Right renal cortex interstitium (tissue), 3 donors: ENCODE data around the gene PRADC1. TPM values are rescaled to one million over a fixed set of nuclear protein-coding genes. Genes with fewer than 3 reads are reported as not detected.
"Not testable (repeated sequence)": the region's sequence is repeated elsewhere in the genome, so short reads cannot be mapped to it uniquely, and the experiment has no call there.

ENCODE experiments used
- DNase-seq, 3 donors: peaks; one replicate each; pipeline ENCODE4 v3.0.0-alpha.2; 2013; ENCODE audit warnings: low read depth in 3 of 3, low spot score in 2 of 3
- polyA plus RNA-seq, 3 donors: library from polyadenylated mRNA; unstranded; fragments of 120-200 nt; gene quantifications; one replicate each; pipeline ENCODE4 v1.2.1, GENCODE V29; 2013; ENCODE audit not compliant: insufficient read length in 3 of 3

The PRADC1 gene
- polyA plus RNA-seq = 10 to 100 TPM; 11.6 to 14.6 (median 14.1) TPM

- DNase-seq = peak; percentile 98 to 99 (median 99)
Observed at GRCh38 chr2:73233154-73233931, at the start of gene PRADC1. Gene PRADC1 (minus strand): TSS chr2:73233239. CDS start chr2:73233160, 79 bp downstream.

- DNase-seq = no peak
Observed at GRCh38 chr2:73281244-73281643, 48.2 kb upstream of the PRADC1 start.

GRCh38 chr2:73279852-73280251 lies 46.8 kb upstream of the PRADC1 start:
- no peak for DNase-seq

DNA sequence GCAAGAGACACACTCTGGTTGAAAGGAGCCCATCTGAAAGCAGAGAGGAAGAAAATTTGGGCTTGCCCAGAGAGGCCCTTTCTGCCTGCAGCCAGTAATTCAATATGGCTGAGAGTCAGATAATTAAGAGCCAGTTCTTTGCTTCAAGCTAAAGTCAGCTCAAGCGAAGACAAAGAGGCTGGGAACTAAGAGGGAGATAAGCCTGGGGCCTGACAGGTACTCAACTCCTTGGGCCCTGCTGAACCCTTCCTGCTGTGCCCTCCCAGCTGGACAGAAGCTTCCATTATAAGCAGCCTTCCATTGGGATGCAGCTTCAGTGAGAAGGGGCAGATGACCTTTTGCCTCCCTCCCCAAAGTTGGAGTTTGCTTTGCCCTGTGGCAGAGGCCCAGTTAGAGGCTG lies 39.2 kb upstream of the PRADC1 start:
- no peak for DNase-seq

DNA sequence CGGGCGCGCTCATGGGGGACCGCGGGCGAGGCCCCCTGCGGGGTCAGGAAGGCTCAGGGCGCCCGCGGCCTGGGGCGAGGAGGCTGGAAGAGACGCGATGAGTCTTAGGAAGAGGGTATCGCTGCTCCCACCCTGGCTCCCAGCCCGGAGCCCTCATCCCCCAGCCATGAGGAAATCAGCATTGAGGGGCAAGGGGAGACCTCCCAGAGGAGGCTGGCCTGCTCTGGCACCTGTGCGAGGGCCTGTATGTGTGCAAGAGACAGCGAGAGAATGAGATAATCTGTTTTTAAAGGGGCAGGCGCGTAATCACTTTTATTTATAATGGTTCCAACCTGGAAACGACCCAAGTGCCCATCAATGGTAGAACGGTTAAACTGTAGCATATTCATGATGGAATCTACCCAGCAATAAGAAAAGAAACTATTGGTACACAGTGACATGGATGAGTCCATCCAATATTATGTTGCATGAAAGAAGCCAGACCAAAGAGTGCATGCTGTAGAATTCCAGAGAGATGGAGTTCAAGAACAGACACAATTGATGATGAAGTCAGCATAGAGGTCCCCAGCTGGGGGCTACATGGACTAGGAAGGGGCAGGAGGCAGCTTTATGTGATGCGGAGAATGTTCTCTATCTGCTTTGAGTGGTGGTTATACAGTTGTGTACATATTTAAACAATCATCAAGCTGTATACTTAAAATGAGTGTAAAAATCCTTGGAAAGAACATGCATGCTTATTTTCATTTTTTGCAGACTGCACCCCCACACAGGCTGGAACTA lies 36.8 kb upstream of the PRADC1 start:
- no peak for DNase-seq

DNA sequence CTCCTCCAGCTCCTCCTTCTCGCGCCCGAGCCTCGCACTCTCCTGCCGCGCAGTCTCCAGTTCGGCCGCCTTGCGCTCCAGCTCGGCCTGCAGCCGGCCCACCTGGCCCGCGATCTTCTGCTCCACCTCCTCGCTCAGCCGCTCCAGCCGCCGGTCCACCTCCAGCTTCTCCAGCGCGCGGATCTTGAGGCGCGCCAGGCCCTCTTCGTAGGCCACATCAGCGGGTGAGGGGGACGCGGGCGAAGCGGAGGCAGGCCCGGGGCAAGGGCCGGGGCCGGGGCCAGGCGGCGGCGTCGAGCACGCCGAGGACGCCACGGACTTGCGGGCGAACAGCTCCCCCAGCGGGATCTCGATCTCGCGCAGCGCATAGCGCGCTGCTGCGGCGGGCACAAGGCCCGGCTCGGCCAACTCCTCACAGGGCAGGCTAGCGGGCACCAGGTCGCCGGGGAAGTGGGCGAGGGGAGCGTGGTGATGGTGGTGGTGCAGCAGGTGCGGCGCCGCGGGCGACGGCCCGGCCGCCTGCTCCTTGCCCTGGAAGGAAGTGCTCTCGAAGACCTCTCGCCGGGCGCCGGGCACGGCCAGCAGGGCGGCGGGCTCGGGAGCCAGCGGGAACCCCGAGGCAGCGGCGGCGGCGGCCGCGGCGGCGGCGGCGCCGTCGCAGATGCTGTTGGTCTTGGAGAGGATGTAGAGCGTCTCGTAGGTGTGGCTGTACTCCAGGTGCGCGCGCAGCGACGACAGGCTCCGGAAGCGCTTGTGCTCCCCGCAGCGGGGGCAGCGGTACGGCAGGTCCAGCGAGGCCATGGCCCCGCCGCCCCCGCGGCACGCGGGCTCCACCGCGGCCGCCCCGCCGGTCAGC lies 36.0 kb upstream of the PRADC1 start:
- no peak for DNase-seq

GRCh38 chr2:73268366-73268829 lies 35.4 kb upstream of the PRADC1 start:
- DNase-seq = no peak

DNA sequence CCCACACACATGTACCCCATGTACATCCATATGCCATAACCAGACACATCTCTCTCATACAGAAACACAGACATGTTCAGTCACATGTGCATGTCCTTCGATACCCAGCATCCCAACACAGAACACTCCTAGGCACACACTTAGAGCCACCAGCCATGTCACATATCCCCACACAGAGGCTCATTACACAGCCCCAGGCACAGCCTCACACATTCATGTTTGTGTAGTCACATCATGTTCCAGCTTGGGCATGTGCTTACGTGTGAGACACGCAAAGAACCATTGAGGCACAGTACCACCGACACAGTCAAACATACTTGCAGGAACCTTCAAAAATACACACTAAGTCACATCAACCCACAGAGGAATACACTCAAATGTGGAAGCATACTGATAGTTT lies 34.0 kb upstream of the PRADC1 start:
- no peak for DNase-seq

DNA sequence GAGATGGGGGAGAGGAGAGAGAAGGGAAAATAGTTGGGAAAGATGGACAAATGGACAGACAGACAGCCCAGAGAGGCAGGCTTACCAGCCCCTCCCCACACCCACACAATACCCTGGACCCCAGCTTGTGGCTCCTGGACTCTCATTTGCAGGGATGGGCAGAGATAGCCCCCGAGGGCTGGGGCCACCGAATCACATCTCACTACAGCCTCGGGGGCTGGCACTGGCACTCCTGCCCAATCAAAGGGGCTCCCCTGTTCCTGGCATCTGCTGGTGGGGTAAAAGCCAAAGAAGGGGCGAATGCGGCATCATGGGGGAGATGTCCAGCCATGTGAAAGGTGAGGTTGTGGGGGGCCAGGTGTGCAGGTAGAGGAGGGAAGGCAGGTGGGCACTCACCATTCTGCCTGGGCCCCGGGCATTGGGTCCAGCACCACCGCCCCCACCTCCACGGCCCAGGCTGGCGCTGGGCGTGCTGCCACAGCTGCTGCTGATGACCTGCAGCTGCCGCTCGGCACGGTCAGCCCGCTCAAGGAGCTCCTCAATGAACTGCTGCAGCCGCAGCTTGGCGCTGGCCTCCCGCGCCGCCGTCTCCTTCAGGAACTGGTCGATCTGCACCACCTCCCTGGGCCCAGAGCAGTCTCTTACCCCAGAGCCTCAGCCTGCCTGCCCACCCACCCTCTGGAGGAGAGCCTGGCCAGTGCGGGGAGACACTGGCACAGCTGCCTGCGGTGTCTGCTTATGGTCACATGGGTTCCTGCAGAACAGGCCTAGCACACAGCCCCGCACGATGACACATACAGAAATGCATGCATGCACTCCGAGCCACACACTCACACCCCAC lies 33.2 kb upstream of the PRADC1 start:
- DNase-seq = no peak

DNA sequence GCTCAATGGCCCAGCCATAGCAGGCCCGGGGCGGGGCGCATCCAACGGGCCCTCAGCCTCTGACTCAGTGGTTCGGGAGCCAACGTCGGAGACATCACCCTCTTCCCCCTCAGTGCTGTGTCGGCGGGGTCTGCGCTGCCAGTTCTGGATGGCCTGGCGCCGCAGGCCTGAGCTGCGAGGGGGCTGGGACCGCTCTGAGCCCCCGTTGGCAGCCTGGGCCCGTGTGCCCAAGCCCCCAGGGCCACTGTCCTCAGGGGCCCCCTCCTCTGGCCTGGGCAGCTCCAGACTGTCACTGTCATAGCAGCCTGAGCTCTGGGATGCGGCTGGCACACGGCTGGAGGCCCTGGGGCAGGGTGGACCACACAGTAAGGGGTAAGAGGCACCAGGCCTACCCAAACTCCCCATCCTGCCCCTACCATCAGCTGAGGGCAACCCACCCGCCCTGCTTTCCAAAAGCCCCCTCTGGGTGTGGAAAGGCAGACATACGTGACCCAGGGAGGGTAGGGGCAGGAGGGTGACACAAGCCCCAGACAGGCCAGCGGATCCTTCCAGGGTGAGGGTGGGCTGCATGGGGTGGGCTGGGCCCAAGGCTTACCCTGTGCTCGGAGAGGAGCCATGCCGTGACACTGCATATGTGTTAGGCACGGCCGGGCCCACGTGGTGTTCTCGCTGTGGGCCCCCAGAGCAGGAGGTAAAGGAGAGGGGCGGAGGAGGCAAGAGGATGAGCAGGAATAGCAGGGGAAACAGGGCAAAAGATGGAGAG lies 32.4 kb upstream of the PRADC1 start:
- no peak for DNase-seq

DNA sequence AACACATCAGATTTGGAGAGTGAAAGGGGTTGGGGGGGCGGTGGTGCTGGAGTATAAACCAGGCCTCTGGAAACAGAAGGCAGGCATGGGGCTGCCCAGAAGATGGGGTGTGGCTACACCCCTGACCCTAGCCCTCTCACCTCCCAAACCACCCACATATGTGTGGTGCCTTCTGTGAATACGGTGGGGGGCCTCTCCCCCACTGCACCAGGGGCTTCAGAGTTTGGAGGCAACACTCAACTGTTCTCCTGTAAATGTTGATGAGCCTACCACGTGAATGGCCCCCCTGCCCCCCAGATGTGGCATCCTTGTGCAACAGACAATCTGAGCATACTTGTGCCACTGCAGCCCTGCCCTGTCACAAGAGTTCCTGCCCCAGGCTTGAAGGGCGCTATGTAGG lies 31.7 kb upstream of the PRADC1 start:
- DNase-seq = no peak

DNA sequence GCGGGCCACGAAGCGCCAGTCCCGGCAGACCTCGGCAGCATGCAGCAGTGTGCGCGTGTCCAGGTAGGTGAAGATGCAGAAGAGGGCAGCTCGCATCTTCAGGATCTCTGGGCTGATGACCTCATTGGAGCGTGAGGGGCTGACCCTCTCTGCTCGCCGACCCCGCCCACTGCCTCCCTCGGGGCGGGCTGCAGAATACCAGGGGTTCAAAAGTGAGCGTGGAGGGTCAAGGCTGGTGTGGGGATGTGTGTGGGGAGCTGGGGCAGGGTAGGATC lies 31.2 kb upstream of the PRADC1 start:
- DNase-seq = no peak

GRCh38 chr2:73263540-73264331 lies 30.7 kb upstream of the PRADC1 start:
- no peak for DNase-seq

DNA sequence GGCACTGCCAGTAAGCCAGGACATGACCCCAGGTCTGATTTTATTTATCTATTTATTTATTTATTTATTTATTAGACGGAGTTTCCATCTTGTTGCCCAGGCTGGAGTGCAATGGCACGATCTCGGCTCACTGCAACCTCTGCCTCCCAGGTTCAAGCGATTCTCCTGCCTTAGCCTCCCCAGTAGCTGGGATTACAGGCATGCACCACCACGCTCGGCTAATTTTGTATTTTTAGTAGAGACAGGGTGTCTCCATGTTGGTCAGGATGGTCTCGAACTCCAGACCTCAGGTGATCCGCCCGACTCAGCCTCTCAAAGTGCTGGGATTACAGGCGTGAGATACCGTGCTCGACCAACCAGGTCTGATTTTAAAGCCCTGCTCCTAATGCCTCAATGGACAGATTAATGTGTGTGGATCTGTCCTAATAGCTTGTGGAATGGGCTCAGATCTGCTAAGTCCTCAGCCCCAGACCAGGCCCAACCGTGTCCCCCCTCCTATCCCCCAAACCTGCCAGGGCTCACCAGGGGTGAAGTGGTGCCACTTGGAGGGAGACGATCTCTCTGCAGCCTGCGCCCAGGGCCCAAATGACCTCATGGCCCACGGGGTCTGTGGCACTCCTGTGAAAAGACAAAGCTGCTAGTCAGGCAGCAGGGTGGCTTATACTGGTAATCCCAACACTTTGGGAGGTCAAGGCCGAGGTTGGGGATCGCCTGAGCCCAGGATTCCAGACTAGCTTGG lies 29.8 kb upstream of the PRADC1 start:
- DNase-seq = not testable (repeated sequence)

DNA sequence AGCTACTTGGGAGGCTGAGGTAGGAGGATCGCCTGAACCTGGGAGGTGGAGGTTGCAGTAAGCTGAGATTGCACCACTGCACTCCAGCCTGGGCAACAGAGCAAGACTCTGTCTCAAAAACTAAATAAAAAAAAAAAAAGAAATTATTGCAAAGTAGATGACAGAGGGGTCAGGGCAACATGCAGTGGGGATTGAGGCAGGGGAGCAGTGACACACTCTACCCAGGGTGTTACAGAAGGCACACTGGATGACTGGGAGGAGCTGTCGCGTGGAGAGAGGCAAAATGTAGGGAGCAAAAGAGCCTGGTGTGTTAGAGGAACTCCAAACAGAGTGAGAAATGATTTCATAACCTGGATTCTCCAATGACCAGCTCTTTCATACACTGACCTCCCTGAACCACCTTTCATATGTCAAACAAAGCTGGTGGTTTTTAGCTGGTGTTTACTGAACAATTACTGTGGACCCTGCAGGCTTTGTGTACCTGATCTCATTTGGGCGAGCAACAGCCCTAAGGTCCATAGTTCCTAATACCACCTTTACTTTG lies 29.1 kb upstream of the PRADC1 start:
- no peak for DNase-seq

DNA sequence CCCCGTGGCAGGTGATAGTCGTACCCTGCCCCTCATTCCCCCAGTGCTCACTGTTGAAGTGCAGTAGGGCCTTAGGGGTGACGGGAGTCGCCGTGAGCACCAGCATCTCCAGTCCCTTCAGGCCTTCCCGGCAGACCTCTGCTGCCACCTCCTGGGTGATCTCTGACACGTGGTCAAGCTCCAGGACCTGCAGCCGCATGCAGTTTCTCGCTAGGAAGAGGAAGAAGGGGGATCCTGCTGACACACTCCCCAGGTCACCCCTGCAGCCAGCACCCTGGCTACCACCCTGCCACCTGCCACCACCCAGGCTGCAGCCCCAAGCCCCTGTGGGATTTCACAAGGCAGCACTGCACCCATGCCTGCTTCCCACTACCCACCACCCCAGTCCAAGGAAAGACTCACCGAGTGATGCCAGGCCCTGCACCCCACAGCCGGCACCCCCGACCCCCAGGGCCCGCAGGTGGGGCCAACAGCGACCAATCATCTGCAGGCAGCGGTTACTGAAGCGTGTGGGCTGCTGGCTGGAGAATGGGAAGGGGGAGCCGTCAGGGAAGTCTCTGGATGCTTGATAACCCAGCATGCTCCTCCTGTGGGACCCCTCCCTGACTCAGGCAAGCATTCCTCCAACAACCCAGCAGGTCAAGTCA lies 27.4 kb upstream of the PRADC1 start:
- DNase-seq = no peak

GRCh38 chr2:73259704-73260337 lies 26.8 kb upstream of the PRADC1 start:
- DNase-seq = no peak
